ENCODE results near the gene SUGCT.
"Not testable (repeated sequence)": the region's sequence is repeated elsewhere in the genome, so short reads cannot be mapped to it uniquely, and the experiment has no call there.

The SUGCT gene

DNA sequence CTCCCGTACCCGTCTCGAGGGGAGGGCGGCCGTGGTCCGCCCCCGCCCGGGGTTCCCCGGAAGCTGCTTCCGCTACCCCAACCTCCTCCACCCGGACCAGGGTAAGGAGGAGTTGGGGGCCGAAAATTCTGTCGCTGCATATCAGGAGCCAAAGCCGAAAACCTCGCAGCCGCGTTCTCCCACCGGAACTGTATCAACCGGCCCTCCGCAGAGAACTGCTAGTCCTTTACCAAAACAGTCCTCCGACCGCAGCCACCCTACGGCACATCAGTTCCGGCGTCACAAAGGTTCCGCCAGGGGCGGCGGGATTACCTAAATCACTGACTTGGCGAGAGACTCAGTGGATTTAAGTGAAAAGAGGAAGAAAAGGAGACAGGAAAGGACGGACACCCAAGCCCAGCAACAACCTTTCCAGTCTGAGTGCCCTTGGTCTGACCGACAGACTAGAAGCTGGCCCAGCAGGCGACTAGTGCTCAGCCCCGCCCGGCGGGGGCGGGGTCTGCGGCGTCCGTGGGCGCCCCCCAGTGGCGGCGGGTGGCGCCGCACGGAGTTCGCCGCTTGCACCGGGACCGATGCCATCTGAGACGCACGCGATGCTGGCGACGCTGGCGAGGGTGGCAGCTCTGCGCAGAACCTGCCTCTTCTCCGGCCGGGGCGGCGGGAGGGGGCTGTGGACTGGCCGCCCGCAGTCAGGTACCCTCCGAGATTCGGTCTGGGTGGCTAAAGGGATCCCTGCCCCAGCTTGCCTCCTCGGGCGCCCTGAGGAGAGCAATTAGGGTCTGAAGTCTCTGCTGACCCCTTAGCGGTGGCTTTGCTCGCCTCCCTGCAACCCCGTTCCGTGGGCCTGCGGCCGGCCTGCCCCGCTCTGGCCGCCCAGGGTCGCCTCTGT is at the start of gene SUGCT, which contains the start of gene MPLKIP:
TSS of gene SUGCT (plus strand) at position 578 of the 889 bp plus-strand sequence.
TSS of gene MPLKIP (minus strand) at position 195 of the 889 bp plus-strand sequence. CDS start at position 140, 55 bp downstream.
- peak; percentile 79 for DNase-seq

DNA sequence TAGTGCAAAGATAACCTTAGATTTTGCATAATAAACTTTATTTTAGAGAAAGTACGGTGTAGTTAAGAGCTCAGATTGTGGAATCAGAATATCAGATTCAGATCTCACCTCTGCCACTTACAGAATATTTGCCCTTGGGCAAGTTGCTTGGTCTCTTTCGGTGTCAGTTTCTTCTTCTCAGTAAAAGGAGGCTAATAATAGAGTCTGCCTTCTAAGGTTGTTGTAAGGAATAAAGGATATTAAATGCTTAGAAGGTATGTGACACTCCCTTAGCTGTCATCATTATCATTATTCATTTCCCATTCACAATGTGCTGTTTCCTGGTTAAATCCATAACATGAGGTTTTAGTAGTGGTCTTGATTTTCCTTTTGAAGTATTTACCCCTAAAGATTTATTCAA is 42.6 kb upstream of the SUGCT start:
- DNase-seq: no peak

DNA sequence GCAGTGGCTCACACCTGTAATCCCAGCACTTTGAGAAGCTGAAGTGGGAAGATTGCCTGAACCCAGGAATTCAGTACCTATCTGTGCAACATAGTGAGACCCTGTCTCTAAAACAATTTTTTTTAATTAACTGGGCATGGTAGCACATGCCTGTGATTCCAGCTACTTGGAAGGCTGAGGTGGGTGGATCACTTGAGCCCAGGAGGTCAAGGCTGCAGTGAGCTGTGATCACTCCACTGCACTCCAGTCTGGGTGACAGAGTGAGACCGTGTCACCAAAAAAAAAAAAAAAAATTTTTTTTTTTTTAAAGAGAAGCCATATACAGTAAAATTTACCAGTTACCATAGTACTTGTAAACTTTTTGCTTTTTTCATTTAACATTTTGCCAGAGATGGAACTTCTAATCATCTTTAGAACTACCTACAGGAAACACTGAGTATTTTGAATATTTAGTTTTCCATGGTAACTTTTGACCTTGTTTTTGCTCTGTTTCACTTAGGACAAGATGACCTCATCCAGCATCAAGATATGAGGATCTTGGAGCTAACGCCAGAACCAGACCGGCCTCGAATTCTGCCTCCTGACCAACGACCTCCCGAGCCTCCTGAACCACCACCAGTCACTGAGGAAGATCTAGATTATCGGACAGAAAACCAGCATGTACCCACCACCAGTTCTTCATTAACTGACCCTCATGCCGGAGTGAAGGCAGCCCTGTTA is 41.0 kb upstream of the SUGCT start:
- DNase-seq: no peak

DNA sequence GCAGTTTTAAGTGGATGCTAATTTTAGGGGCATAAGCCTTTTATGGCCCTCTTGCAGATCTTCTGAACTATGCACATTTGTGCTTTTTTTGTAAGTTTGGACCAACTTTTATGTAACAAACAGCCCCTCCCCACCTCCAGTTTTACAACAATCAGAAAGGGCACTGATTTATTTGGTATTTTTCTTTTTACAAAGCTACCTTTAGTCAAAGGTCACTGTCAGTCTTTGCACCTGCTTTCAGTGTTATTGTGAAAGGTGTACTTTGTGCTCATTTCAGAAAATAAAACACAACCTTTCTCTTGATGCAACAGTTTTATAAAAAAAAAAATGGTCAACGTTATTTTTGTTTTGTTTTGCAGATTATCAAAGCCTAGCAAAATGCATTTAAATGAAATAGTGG is 39.6 kb upstream of the SUGCT start:
- no peak for DNase-seq

DNA sequence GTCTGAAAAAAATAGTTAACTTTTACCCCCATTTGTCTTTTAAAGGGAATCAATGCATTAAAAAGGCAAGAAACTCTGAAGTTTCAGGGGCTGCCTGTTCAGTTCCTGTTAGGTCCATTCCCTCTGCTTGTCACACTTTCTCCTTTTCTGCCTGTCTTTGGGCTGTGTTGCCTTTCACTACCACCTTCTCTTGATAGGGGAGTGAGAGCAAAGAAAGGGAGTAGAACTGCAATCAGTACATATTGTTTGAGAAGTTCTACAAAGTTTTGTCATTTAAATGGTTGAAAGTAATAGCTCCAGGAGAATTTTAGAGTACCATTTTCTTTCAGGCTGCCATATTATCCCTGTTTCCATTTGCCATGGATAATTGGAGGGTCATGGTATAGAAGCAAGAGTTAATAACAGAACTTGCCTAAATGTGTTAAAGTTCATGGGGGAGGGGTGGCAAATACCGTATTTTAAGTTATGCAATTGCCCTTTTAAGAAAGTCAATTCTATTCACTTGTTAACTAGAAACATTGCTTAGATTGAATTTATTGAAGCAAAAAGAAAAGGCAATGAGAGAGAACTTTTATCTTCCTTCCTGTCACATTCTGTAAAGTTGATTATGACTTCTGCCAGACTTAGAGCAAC is 39.0 kb upstream of the SUGCT start:
- DNase-seq: no peak

DNA sequence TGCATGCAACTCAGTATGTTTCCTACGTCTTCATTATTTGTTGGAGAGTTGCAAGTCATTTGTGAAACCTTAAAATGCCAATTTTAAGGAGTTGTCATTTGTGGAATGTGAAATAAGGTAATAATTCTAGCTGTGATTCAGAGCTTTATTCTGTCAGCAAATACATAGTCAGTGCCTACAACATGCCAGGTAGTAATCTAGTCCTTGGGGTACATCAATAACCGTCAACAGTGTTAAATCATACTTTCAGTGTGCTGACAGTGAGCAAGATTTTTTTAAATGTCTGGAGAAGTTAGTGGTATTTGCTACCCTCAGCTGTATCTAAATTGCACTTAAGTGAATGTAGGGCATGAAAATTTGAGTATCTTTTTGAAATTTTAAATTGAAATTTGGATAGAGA is 37.1 kb upstream of the SUGCT start:
- no peak for DNase-seq

DNA sequence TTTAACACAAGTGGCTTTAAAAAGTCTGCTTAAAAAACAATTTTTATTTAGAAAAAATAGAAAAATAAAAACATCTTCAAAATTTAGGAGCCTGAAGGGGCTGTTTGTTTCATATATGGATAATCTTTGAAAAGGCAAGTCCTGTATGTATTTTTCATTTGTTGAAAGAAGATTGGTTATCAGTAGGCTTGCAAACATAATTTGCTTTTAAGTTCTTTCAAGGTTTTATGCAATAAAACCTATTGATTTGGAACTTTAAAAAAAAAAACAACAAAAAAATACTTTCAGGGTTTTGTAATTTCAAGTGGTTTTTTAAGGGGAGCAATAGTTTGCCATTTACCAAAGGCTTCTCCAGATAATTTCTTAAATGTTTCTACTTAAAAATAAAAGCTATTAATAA is 36.0 kb upstream of the SUGCT start:
- no peak for DNase-seq

DNA sequence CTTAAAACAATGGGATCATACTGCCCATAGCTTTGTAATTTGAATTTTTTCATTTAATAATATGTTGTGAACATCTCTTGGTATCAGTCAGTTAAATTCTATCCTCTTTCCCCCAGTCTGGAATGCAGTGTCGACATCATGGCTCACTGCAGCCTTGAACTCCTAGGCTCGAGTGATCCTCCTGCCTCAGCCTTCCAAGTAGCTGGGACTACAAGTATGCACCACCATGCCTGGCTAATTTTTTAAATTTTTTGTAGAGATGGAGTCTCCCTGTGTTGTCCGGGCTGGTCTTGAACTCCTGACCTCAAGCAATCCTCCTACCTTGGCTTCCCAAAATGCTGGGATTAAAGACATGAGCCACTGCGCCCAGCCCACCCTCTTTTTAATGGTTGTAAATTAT is 35.0 kb upstream of the SUGCT start:
- DNase-seq: no peak

DNA sequence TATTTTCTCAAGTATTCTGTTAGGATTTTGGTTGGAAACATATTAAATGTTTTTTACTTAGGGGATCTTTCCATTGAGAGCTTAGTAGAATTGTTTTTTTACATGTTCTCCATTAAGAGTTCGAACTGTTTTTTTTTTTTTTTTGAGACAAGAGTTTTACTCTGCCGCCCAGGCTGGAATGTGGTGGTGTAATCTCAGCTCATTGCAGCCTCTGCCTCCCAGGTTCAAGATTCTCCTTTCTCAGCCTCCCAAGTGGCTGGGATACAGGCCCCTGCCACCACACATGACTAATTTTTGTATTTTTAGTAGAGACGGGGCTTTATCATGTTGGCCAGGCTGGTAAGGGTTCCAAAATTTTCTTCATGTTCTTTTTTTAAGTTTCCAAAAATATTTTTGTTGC is 33.6 kb upstream of the SUGCT start:
- DNase-seq: no peak

DNA sequence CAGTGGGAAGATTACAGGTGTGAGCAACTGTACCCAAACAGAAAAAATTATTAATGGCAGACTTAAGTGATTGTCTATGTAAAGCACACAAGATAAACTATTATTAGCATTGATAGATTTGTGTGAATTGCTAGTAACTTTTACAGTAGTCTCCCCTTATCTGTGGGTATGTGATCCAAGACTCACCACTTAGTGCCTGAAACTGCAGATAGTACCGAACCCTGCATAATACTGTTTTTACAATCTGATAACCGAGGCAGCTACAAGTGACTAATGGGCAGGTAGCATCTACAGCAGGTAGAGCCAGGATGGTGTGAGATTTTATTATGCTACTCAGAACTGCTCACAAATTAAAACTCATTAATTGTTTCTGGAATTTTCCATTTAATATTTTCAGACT is 31.9 kb upstream of the SUGCT start:
- DNase-seq: no peak

DNA sequence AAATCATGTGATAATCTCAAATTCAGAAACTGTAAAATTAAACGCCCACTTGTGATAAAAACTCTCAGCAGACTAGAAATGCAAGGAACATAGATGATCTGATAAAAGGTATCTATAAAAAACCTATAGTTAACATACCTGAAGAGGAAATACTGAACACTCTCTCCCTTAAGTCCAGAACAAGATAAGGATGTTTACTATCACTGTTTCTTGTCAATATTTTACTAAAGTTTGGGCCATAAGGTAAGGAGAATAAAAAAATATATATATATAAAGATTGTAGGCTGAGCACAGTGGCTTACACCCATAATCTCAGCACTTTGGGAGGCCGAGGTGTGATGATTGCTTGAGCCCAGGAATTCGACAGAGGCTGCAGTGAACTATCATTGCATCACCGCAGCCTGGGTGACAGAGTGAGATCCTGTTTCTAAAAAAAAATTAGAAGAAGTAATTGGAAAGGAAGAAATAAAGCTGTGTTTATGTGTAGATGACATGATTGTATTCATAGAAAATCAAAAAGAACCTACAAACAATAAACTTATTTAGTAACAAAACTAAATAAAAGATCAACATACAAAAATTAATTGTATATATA is 28.8 kb upstream of the SUGCT start:
- no peak for DNase-seq

DNA sequence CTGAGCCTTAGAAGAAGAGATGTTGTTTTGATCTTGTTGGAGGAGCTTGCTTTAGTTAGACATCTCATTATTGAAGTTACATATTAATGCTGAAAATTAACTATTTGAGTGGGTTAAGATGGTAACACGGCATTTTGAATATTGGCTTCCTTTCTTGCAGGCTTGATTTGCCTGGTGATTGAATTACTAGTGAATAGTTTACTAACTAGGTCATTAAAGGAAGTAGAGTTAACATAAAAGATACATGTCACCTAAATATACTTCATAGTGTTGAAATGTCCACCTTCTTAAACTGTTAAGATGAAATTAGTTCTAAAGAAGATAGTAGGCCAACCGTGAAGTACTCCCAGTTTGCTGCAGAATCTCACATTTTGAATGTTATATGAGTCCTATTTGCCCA is 18.9 kb upstream of the SUGCT start:
- DNase-seq: no peak

DNA sequence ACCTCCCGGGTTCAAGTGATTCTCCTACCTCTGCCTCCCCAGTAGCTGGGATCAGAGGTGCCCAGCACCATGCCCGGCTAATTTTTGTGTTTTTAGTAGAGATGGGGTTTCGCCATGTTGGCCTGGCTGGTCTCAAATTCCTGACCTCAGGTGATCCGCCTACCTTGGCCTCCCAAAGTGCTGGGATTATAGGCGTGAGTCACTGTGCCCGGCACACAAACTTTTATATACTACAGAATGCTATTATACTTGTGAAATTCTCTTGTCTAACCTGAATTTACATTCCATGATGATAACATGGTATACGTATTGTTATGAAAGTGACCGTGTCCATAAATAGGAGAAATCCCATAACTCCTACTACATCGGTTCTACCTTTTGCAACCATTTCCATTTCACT is 17.6 kb upstream of the SUGCT start:
- not testable (repeated sequence) for DNase-seq

DNA sequence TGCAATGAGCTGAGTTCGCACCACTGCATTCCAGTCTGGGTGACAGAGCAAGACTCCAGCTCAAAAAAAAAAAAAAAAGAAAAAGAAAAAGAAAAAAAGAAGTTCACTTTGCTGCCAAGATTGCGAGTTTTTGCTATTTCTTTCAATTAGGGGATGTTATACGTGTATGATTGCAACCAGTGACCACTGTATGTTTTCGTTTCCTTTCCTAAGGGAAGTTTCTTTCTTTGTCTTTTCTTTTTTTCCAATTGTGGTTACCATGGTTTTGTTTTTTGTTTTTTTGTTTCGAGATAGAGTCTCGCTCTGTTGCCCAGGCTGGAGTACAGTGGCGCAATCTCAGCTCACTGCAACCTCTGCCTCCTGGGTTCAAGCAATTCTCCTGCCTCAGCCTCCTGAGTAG is 16.6 kb upstream of the SUGCT start:
- not testable (repeated sequence) for DNase-seq

DNA sequence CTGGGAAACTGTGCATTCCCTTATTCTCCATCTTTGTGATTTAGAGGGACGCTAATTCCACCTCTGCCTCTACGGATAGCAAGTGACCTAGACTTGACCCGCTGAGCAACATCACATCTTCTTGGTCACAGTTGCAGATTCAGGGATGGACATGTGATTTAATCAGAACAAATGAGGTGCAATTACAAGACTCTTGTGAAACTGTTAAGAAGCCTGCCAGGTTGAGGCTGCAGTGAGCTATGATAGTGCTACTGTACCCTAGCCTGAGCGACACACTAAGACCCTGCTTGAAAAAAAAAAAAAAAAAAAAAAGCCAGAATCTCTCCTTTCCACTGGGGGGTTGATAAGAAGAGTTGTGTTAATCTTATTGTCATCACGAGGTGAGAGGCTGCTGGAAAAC is 14.8 kb upstream of the SUGCT start:
- no peak for DNase-seq

DNA sequence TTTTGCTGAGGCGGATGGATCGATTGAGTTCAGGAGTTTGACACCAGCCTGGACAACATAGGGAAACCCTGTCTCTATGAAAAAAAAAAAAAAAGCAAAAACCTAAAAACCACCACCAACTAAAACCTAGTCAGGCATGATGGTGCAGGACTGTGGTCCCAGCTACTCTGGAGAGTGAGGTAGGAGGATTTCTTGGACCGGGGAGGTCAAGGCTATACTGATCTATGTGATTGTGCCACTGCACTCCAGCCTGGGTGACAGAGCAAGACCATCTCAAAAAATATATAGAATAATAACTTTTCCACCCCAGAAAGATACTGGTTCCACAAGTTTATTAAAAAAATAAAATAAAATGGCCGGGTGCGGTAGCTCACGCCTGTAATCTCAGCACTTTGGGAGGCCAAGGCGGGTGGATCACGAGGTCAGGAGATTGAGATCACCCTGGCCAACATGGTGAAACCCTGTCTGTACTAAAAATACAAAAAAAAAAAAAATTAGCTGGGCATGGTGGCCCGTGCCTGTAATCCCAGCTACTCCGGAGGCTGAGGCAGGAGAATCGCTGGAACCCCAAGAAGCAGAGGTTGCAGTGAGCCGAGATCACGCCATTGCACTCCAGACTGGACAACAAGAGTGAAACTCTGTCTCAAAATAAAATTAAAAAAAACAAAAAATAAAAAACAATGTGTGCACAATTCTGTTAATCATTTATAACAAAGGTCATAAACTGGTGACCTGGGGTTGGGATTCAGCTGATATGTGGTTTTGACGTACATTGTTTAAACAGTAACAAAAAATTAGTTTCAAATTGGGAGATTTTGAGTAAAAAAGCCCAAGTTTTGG is 12.5 kb upstream of the SUGCT start:
- DNase-seq: not testable (repeated sequence)

DNA sequence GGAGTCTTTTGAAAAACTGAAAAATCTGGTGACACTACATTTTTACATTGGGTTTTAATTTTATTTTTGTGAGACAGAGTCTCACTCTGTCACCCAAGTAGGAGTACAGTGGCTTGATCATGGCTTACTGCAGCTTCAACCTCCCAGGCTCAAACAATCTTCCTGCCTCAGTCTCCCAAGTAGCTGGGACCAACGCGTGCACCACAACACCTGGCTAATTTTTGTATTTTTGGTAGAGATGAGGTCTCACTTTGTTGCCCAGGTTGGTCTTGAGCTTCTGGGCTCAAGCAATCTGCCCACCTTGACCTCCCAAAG is 11.9 kb upstream of the SUGCT start:
- no peak for DNase-seq

DNA sequence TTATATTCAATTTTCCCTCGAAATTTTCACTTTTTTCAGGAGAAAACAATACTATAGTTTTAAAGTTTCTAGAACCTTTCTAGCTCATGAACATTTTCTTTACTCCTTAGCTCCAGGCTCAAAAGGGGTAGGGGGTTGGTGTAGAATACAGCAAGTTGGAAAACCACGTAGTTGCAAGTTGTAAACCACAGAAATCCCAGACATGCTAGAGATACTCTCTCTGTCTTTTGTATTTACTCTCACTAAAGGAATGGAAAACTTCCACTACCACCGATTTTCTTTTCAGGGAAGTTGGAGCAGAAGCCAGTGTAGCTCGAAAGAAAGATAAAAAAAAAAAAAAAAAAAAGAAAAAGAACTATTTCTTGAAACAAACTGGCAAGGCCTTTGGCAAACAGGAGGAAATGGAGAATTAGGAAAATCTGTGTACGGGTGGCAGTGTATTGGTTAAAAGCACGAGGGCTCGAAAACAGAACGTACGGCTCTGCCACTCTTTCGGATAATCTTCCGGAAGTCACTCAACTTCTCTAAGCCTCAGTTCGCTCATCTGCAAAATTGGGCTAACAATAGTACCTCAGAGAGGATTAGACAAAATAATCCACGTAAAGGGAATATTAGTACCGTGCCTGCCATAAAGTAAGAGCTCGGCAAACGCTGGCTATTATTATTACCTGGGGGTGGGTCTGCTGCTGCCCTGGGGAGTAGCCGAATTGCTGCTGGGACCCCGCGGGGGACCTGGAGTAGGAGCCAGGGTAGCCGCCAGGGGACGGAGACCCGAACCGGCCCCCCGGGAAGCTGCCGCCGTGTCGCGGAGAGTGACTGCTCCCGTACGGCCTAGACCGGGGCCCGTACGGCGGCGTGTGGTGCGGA is 1.0 kb upstream of the SUGCT start:
- peak; percentile 3 for DNase-seq

DNA sequence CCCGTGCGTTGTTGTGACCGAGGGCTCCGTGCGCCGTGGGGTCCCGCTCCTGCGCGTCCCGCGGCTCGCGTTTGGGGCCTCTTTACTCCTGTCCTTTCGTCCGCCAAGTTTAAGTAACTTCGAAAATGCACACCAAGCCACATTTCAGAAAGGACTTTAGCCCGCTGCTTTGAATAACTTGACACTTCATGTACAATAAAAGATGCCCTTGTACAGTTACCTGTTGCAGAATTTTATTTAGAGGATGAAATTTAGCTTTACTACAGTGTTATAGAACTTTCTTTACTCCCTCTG is 459 bp downstream of the SUGCT start:
- no peak for DNase-seq

DNA sequence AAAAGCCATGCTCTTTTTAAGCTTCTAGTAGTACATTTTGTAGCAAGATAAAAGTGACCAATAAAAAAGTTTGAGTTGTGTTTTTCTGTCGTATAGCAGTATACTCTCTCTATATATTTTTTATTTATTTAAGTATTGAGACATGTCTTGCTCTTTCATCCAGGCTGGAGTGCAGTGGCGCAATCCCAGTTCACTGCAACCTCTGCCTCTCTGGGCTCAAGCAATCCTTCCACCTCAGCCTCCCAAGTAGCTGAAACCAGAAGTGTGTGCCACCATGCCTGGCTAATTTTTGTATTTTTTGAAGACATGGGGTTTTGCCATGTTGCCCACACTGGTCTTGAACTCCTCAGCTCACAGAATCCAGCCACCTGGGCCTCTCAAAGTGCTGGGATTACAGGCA is 2.8 kb downstream of the SUGCT start:
- DNase-seq: no peak

DNA sequence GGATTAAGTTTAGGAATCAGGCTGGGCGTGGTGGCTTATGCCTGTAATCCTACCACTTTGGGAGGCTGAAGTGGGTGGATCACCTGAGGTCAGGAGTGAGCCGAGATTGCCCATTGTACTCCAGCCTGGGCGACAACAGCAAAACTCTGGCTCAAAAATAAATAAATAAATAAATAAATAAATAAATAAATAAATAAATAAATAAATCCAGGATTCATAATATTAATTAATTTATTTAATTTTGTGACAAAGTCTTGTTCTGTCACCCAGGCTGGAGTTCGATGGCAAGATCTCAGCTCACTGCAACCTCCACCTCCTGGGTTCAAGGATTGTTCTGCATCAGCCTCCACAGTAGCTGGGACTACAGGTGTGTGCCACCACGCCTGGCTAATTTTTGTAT is 4.2 kb downstream of the SUGCT start:
- no peak for DNase-seq

DNA sequence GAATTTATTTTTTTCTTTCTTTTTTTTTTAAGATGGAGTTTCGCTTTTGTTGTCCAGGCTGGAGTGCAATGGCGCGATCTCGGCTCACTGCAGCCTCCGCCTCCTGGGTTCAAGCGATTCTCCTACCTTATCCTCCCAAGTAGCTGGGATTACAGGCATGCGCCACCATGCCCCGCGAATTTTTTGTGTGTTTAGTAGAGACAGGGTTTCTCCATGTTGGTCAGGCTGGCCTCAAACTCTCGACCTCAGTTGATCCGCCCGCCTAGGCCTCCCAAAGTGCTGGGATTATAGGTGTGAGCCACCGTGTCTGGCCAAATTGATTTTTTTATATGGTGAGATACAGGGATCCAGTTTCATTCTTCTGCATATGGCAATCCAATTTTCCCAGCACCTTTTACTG is 5.1 kb downstream of the SUGCT start:
- not testable (repeated sequence) for DNase-seq

All from HCEC 1CT (cell line).